Right renal pelvis (tissue), 4 donors: ENCODE measurements around the gene MYH9. TPM values are rescaled to one million over a fixed set of nuclear protein-coding genes. Genes with fewer than 3 reads are reported as not detected.

Source experiments
- DNase-seq, 4 donors: peaks; one replicate each; pipeline ENCODE4 v3.0.0-alpha.2; 2013; ENCODE audit warnings: low read depth in 4 of 4, low spot score in 3 of 4, missing footprints in 1 of 4
- polyA plus RNA-seq, 4 donors: library from polyadenylated mRNA; unstranded; fragments of 120-200 nt; gene quantifications; one replicate each; pipeline ENCODE4 v1.2.1, GENCODE V29; 2013; ENCODE audit not compliant: insufficient read length in 4 of 4

Gene MYH9
- polyA plus RNA-seq, 4 donors, result 269 to 312 (median 292) TPM

DNA sequence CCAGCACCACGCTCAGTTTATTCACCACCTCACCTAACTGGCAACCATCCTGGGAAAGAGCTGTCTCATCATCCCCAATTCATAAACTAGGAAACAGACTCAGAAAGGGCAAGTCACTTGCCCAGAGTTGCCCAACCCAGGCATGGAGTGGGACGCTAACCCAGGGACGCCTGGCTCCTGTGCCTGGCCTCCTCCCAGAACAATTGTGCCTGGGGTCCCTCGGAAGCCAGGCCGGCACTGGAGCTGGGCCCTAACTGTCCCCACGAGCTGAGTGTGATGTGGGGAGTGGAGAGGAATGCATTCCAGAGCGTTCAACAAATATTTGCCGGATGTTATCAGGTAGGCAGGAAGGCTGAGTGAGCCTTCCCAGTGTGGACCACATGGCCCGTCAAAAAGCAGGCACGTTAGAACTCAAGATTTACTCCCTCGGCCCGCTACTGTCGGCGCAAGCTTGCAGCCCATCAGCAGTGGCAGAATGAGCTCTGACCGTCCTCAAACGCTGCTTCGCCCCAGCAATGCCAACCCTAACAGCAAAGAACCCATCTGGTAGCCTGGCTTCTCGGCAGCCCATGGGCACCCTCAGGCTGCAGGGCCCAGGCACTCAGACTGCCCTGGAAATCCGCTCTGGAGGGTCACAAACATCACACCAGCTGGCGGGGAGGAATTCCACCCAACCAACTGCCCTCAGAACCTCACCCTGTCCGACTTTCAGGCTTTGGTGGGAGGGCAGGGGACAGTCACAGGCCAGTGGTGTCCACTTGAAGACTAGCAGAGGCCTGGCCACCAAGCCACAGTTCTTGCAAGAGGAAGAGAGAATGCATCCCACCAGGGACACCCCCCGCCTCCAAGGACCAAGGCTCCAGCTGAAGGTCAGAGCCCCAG is 35.6 kb downstream of the MYH9 start:
- no peak for DNase-seq

DNA sequence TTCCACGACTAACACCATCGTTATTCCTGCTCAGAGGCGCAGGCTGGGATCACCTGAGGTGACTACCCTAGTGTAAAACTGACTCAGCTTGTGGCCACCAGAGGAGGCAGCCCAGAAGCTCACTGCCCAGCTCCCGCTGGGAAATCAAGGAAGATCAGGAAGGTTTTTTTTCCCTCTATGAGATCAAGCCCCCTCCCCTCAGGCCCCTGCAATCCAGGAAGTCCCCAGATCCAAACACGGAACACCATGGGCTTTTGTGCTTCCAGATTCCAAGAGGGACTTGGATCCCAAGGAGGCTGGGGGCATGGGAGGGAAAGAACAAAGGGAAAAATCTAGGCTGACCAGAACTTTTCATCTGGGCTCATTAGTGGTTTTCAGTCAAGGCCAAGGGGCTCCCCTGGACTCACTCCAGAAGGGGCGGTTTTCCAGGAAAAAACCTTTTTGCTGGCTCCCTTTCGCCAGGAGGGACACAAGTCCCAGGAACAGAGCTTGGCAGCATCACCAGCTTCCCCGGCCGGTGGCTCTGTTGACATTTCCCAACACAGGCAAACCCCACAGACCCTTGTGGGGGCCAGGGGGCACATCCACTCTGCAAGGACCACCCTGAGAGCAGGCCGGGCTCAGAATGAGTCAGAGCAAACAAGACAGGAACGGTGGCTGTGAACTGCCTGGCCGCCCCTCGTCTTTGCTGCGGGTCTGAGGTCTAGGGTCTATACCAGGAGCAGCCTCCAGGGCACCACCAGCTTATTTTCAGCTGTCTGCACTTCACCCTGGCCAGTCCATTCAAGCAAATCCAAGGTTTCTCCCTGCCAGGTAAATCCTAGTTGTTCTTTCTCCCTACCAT is 36.8 kb downstream of the MYH9 start:
- no peak for DNase-seq

DNA sequence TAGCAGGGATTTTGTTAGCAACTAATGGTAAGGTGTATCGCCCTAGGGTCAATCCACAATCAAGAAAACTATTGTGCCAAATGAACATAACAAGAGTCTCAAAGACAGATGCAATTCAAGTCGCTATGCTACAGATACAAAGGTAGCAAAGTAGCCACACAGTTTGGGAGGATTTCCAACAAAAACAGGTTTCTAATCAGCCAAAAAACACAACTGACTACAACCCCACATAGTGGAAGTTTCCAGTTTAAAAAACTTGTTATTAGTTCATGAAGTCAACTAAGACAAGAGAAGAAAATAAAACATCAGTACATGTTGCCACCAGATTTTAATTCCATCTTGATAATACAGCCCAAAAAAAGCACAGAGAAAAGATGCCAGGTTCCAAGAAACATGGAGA is 38.0 kb downstream of the MYH9 start:
- no peak for DNase-seq

DNA sequence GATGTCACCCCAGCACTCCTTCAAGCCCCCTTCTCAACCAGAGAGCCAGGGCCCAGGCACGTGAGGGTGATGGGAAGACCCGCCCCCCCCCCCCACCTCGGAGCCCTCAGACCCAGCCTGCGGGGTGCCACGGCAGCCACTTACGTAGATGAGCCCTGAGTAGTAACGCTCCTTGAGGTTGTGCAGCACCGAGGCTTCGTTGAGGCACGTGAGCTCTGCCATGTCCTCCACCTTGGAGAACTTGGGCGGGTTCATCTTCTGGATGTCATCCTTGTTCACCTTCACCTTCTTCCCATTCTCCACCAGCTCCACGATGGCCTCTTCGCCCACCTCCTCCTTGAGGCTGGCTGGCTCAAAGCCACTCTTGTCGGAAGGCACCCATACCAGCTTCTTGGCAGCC is 39.0 kb downstream of the MYH9 start:
- no peak for DNase-seq

DNA sequence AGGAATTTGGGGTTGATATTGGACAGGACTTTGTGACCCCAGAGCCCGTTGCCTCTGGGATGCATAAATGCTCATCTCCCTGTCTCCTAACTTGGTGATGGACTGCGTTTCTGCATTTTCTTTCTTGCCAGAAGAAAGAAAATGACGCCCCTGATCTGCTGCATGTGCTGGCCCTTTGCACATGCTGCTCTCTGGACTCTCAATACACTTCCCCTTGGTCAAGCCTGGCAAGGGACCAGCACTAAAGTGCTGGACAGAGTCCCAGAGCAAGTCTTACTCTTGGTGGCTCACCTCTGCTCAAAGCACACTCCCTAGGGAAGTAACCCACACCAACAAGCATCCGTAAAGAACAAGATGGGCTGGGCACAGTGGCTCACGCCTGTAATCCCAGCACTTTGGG is 40.7 kb downstream of the MYH9 start:
- no peak for DNase-seq

DNA sequence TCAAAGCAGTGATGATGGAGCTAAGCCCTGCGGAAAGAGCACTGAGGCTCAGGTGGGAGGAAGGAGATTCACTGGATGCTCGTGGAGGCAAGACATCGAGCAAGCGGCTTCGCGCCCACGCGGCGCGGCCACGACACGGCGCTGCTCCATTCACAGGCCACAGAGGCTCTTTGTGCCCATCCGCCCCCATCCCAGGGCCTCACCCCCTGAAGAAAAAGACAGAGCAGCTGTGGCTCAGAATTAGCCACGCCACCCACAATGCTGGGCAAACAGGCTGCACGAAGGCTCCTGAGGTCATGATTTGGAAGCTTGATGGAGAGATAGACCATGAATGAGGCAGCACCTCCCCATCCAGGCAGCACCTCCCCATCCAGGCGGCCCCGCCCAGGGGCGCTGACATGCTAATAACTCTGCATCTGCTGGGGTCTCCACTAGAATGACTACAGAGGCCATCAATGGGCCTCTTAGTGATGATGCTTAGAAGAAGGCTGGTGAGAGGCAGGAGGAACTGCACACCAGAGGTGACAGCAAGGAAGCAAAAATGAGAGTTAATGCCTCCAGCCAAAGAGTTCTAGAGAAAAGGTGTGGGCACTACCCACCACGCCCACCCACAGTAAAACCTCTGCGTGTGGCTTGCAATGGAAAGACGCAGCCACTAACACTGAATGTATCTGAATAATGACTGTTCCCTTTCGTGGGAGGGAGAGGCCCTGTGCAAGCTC is 43.5 kb downstream of the MYH9 start:
- no peak for DNase-seq

DNA sequence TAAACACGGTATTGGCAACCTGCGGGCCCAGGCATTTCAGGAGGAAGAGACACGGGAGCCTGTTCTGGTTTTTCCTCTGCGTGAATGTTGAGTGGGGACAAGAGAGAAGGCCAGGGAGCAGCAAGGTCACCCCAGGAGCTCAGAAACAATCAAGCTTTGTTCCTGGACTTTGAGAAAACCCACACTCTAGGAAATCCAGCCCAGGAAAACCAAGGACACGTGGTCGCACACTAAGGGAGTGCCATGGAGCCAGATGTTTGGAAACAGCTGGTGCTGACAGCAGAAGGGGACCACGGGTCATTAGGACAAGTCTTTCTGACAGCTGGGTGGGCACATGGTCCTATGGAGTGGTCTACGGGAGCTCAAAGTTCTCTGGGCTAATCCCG is 44.1 kb downstream of the MYH9 start:
- DNase-seq, result no peak

DNA sequence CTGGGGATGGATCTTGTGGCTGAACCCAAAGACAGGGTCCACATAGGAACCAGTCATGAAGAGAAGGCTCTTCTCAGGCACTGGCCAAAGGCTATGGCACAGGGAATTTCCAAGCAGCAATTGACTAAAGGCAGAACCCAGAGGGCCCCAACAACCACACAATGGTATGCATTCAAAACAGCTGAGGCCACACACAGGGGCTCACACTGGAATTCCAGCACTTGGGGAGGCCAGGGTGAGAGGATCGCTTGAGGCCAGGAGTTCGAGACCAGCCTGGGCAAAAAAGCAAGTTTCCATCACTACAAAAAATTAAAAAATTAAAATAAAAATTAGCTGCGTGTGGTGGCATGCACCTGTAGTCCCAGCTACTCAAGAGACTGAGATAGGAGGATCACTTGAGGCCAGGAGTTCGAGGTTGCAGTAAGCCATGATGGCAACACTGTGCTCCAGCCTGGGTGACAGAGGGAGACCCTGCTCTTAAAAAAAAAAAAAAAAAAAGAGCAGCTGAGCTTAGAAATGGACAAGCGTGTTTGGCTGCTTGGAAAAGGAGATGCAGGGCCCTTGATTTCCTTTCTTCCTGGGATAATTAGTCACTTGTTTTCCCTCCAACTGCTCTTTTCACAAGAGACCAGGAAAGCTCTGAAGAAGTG is 44.6 kb downstream of the MYH9 start:
- DNase-seq, result no peak

DNA sequence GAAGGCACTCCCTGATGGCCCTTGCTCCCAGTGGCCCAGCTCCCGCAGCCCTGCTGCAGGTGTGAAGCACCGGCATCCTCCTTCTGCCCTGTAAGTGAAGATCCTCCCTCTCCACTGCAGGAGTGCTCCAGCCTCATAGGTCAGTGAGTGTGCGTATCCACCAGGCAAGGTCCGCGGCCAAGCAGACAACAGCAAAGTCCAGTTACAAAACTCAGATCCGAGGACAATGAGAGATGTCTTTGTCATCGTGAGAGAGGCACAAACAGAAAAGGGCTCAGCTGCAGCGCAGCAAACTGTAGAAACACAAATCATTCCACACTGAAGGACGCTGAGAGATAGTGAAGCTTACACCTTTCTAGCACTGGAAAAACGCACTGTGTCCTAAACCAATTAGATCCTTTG is 46.1 kb downstream of the MYH9 start:
- no peak for DNase-seq

DNA sequence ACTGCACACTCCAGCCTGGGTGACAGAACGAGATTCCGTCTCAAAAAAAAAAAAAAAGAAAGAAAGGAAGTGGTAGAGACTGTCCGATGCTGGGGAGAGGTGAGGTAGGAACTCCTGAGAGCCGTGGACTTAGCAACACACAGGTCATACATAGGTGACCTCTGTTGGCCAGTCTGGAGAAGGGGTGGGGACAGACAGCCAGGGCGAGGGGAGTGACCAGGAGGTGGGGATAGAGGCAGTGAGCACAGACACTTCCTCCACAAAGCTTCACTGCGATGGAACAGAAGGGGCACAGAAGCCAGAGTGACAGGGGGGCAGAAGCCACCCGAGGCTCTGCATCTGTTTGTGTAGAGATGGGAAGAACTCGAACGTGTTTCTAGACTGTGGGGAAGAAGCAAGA is 47.1 kb downstream of the MYH9 start:
- no peak for DNase-seq

DNA sequence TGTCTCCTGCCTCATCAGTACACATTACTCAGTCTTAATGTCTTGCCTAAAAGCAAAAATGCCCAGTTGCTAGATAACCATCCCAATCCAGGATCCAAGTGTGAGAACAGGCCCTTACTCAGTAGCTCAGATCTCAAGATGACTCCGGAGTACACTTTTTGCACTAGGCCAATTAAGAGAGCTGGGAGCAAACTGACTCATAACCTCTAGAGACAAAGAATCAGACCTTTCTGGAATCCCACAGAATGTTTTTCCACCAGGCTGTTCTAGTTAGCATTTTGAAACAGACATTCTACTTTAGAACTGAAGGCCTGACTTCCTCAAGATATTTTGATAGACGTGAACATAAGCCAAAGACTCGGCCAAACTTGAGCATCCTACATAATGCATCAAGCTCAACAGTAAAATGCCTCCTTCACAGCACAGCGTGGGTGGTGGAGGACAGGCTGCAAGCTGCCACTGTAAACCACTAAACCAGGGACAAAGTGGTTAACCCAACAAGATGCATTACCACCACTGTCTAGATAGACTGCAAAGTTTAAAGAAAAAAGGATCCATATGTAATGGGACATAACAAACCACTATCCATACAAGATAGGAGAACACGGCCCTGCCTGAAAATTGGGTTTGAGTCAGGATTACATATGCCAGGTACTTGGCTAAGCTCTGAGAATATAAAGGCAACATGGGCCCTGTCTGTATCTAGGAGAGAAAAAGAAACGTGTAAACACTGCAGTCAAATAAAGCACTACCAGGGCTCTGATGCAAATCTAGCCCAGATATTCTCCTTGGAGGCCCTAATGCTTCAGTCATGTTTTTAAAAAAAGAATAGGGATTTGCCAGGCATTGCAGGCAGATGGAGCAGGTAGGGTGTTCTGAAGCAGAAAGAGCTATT is 48.3 kb downstream of the MYH9 start:
- no peak for DNase-seq

DNA sequence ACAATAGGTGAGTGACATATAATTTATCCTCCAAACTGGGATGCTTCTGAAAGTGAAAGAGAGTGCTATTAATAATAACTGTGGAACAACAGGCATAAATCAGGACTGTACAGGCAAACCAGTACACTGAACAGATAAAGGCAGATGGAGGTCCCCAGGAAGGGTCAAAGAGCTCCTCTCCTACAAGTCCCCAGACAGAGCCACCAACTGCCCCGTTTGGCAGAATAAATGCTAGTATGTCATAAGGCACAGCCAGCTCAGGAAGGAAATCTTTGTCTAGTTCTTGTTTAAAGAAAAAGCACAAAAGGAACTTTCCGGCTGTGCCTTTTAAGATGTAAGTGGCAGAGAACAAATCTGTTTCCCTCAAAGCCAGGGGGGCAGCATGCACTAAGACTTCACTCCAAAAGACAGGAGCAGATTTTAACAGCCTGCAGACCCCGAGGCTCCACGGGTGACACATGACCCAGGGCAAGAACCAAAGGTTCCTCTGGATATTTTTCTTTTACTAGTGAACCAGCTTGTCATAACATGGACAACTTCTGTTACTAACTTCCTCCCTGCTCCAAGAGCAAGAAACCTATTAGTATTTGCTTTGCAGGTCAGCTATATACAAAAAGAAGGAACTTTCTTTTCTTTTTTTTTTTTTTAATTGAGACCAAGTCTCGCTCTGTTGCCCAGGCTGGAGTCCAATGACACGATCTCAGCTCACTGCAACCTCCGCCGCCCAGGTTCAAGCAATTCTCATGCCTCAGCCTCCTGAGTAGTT is 50.2 kb downstream of the MYH9 start:
- no peak for DNase-seq

DNA sequence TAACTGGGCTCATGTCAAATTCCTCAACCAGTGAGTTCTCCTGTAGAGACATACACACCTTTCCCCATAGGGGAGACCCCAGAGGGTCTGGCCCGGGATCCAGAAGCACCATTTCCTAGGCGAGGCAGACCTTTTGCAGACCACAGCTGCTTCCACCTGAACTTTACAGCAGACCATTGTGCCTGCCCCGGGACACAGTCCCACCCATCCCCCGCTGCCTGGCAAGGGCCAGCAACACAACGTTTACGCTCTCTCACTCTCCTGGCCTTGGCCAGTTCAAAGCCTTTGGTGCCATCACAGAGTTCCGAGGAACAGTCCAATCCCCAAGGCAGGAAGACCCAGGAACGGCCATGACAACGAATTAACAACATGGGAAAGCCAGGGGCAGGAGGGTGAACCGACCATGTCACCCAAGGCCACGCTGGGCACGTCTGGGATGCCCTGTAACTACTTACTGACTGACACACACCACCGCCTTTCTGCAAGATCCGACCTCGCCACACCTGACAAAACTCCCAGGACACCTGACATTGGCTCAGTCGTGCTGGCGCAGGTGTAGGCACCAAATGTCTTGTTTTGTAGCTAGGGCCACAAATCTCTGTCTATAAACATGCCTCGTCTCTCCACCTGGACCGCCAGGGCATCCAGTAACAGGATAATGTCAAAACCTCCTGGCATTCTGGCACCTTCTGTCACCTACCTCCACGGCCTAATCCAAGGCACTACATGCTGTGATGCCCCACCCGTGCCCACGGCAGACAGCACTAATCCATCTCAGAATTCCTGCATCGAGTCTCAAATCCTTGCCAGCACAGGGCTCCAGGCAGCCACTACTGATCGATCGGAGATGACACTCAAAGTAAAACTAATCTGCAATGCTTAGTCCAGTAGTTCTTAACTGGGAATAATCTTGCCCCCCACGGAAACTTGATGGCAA is 51.3 kb downstream of the MYH9 start:
- no peak for DNase-seq

DNA sequence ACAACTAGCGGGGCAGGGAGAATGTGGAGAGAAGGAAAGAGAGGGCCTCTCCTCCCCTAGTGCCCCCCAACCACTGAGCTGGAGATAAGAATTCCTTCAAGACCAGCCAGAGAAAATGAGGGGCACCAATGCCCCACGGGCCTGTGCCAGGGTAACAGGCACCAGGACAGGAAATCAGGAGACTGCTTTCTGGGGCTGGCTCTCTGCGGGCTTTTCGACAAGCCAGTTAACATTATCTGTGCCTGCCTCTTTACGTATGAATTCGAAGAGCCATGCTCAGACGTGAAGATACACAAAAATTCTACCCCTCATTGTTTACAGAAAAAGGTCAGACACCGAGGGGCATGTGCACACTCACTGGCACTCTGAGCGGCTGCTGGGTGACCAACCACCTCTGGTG is 52.1 kb downstream of the MYH9 start:
- DNase-seq, result no peak

DNA sequence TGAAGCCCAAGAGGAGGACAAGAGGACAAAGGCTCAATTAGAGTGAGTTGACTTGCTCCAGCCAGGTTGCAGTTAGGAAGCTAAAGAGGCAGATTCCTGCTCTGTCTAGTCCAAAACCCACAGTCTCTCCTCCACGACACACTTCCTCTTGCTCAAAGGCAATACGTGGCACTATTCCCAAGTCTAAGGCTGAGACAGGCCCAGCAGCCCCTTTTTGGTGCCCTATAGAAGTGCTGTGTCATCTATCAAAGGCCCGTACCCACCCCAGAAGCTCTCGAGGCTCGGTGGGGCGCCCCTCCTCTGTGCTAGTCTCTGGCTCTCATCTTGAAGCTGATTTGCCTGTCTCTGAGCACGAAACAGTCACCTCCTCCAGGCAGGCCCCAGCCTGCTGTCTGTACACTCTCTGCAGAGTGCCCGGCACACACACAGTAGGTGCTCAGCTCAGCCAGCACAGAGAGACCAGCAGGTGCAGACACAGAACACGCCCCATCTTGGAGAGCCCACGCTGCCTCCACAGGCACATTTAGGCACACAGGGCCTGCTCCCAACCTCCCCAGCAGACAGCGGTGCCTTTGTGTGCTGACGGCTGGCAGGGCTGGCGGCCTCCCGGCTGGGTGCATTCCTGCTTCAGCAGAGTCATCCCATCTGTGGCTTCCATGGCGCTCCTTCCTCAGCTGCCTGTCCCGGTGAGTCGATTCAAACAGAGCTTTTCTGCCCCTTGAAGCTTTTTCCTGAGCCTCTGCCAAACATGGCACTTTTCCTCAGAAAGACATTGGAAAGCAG is 52.8 kb downstream of the MYH9 start:
- no peak for DNase-seq

DNA sequence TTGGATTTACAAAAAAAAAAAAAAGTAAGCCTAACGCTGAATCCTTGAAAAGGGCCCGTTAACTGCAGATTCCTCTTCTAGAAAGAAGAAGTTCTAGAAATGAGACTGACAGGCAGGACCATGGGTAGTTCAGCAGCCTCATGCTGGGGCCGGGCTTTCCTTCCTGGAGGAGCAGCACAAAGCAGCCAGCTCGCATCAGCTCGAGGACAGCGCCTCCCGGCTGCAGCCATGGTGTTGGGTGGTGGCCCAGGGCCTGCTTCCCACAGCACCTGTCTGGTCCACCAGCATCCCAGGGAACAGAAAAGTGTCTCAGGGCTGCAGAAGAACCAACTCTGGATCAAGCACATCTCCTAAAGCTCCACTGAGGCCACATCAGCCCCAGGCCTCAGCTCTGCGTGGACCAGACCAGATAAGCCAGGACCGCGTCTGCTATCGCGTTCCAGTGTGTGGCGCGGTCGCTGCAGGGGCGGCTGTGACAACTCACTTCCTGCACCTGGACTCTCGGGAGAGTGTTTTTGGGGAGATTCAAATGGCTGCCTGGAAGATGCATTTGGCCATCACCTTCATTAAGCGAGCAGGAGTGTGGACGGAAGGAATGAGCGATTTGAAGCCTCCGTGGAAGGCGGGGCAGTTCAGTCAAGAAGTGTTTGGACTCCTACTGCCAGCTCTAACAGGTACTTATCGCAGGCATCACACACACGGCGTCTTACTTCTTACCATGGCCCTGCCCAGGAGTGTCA is 53.5 kb downstream of the MYH9 start:
- no peak for DNase-seq
